ENCODE data around the gene CCDC138.

Gene CCDC138

DNA sequence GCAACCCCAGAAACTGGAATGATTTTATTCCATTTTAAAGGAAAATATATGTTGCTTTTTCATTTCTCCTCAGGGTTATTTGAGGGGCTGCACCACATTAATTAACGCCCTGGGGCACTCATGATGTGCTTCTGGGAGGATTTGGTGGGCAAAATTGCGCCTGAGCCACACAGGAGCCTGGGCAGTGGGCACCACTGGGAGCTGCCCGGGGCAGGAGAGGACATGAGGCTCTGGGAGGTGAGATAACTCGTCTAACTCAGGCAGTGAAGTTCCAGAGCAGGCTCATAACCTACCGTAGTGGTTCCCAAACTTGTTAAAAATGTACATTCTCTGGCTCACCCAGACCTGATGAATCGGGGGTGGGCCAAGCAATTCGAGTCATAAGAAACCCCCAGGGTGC is 134.1 kb downstream of the CCDC138 start:
- no peak for DNase-seq

DNA sequence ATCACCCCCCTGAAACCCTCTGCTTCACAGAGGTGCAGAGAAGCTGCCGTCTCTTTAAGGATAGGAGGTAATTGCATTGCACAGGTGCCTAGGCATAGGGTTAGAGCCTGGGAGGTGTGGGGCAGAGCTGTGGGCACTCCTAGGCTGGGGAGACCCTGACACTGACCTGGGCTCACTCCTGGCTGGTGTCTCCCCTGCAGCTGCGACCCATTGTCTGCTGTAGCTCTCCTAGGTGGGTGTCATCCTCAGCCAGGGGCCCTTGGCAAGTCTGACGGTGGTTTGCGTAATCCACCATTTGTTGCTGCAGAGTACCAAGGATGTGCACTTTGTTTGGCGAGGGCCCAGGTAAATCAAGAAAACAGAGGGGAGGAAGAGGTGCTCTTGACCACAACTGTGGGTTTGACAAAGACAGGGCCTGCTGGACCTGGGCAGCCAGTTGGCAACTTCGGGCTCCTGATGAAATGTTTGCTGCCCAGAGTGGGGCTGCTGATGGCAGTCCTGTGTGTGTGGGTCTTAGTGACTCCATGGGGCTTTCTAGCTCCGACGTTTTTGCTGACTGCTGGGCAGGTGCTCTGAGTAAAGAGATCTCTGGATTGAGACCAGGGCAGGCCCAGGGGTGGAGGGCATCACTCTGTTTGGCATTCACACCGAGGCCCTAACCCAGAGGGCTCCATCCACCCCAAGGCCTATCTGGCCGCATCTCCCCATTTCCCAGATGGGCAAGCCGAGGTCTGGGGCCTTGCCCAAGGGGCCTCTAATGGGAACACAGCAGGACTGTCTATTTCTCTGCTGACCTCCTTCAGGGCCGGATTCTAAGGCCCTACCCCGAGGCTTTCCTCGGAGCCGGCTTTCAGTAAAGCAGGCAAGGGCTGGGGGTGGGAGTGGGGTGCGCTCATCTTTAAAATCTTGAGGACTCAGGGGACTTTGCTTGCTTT is 134.8 kb downstream of the CCDC138 start:
- DNase-seq: no peak

GRCh38 chr2:108922141-108922915 is 135.8 kb downstream of the CCDC138 start:
- no peak for DNase-seq

DNA sequence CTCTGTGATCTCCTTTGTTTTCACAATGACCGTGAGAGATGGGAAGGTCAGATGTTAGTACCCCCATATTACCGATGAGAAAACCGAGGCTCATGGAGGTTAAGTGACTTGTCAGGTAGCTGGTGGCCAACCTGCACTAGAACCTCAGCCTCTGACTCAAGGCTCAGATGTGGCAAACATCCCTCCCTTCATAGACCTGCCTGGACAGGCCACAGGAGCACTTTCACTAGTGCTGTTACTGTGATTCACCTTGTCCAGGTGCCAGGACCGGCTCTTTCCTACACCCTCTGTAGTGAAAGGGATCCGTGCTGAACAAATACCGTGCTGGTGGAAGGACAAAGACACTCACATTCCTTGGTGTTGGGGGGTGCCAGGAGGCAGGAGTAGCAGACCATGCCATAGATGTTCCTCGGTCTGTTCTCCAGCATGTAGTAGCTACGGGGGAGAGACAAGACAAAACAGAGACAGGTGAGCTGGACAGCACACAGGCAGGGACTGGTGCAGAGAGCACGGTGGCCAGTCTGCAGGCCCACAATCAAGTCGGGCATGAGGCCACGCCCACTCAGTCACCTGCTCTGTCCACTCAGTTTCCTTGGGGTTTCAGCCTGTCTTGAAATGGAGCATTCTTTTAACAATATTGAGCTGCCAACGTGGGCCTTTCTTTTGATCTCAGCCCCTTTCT is 136.6 kb downstream of the CCDC138 start:
- no peak for DNase-seq

- no peak for DNase-seq
Observed at GRCh38 chr2:108923736-108924579, 137.4 kb downstream of the CCDC138 start.

- DNase-seq: no peak
Observed at GRCh38 chr2:108924580-108925251, 138.1 kb downstream of the CCDC138 start.

GRCh38 chr2:108925286-108925685 is 138.7 kb downstream of the CCDC138 start:
- no peak for DNase-seq

GRCh38 chr2:108925735-108926134 is 139.2 kb downstream of the CCDC138 start:
- no peak for DNase-seq
